K562 (cell line): ENCODE measurements around the gene MTG2. TPM values are rescaled to one million over a fixed set of nuclear protein-coding genes. Genes with fewer than 3 reads are reported as not detected.

Experiments
- CBX8 ChIP-seq: fragments of 200-600 bp; sonication (generic); IDR thresholded peaks from 2 replicates; pipeline ENCODE4 v1.6.1; 2012; ENCODE audit warnings: borderline replicate concordance, mixed run types, low read depth, mild to moderate bottlenecking, moderate library complexity, mixed read lengths, low read length, control low read depth, inconsistent platforms; ENCODE audit not compliant: poor library complexity, severe bottlenecking; ENCODE audit errors: extremely low read depth
- HDAC8 ChIP-seq: fragments of 450-650 bp; IDR thresholded peaks from 2 replicates; pipeline ENCODE4 v1.6.1; 2016; ENCODE audit warnings: mild to moderate bottlenecking, missing genetic modification characterization, moderate library complexity, missing compliant biosample characterization
- HNRNPL ChIP-seq: fragments of 200-400 bp; formaldehyde crosslinking; IDR thresholded peaks from 2 replicates; pipeline ENCODE4 v1.6.1; 2017; ENCODE audit warnings: low read depth, mild to moderate bottlenecking, low read length
- MTA3 ChIP-seq: fragments of 450-650 bp; formaldehyde crosslinking; IDR thresholded peaks from 2 replicates; pipeline ENCODE4 v1.6.1; 2017; ENCODE audit warnings: mild to moderate bottlenecking, borderline replicate concordance
- NFIC ChIP-seq: fragments of 450-650 bp; IDR thresholded peaks from 2 replicates; pipeline ENCODE4 v1.6.1; 2017; ENCODE audit warnings: mild to moderate bottlenecking, inconsistent platforms
- NR2C1 ChIP-seq, 2 experiments: fragments of 450-650 bp; IDR thresholded peaks; 2 replicates each; pipeline ENCODE4 v1.6.1; 2017; ENCODE audit warnings: mild to moderate bottlenecking in 2 of 2, antibody characterized with exemption in 1 of 2, inconsistent platforms in 1 of 2, missing compliant biosample characterization in 1 of 2, missing genetic modification characterization in 1 of 2
- PCBP2 ChIP-seq: fragments of 200-400 bp; formaldehyde crosslinking; IDR thresholded peaks from 2 replicates; pipeline ENCODE4 v1.6.1; 2018; ENCODE audit warnings: low read length, low read depth, mild to moderate bottlenecking, moderate library complexity; ENCODE audit not compliant: poor library complexity, severe bottlenecking
- PPARD ChIP-seq: fragments of 250-450 bp; sonication (Bioruptor Pico); IDR thresholded peaks from 2 replicates; pipeline ENCODE4 v1.8.0; 2022; ENCODE audit warnings: inconsistent platforms, mild to moderate bottlenecking, moderate library complexity
- PRMT5 ChIP-seq: sonication (generic); formaldehyde crosslinking; IDR thresholded peaks from 2 replicates; pipeline ENCODE4 v1.5.0; 2020; ENCODE audit warnings: missing genetic modification reagents
- PTBP1 ChIP-seq: fragments of 200-400 bp; formaldehyde crosslinking; IDR thresholded peaks from 2 replicates; pipeline ENCODE4 v1.6.1; 2017; ENCODE audit warnings: low read depth, low read length
- RBM17 ChIP-seq: fragments of 200-400 bp; formaldehyde crosslinking; IDR thresholded peaks from 2 replicates; pipeline ENCODE4 v1.6.1; 2017; ENCODE audit warnings: low read depth, mild to moderate bottlenecking, low read length, borderline replicate concordance
- RBM22 ChIP-seq: fragments of 200-400 bp; formaldehyde crosslinking; IDR thresholded peaks from 2 replicates; pipeline ENCODE4 v1.6.1; 2018; ENCODE audit warnings: low read length, low read depth; ENCODE audit not compliant: poor library complexity, severe bottlenecking
- TAF1 ChIP-seq: IDR thresholded peaks from 2 replicates; pipeline ENCODE4 v1.6.1; 2011; ENCODE audit warnings: mild to moderate bottlenecking, low read length, moderate library complexity; ENCODE audit not compliant: insufficient read depth, control insufficient read depth, severe bottlenecking; ENCODE audit errors: extremely low read depth
- ZNF263 ChIP-seq: sonication (generic); formaldehyde crosslinking; IDR thresholded peaks from 2 replicates; pipeline ENCODE4 v1.8.0; 2022; ENCODE audit warnings: mild to moderate bottlenecking, missing genetic modification reagents, borderline replicate concordance
- ZNF445 ChIP-seq: fragments of 250-450 bp; sonication (Bioruptor Pico); IDR thresholded peaks from 2 replicates; pipeline ENCODE4 v1.4.0; 2020; ENCODE audit warnings: low read depth, mild to moderate bottlenecking, moderate library complexity
- ZNF707 ChIP-seq: fragments of 250-450 bp; sonication (Bioruptor Pico); conservative IDR thresholded peaks from 2 replicates; pipeline ENCODE4 v1.8.0; 2022; ENCODE audit warnings: inconsistent platforms, mild to moderate bottlenecking, moderate library complexity
- polyA plus RNA-seq, 8 experiments: library from polyadenylated mRNA; depleted of rRNA in 4 of 8; stranded (reverse) in 5 of 8; unstranded in 3 of 8; fragments of >200 nt; fragmentation: Nextera tagmentation in 2 of 8; fragmentation: Illumina TruSeq in 1 of 8; extraction: Ambion mirVana in 2 of 8; extraction: Trizol in 1 of 8; gene quantifications; 2 replicates each; pipeline versions ENCODE4 v1.2.1 to v1.2.3, GENCODE V29; 2011 to 2014; ENCODE audit warnings: inconsistent platforms in 1 of 8, missing spikeins in 1 of 8
- total RNA-seq, 7 experiments: library from RNA; depleted of rRNA in 6 of 7; stranded (reverse); fragments of >200 nt in 6 of 7; fragmentation: Illumina TruSeq in 2 of 7; extraction: Trizol in 2 of 7; gene quantifications; 2 replicates each; pipeline versions ENCODE4 v1.2.1 to v1.2.3, GENCODE V29; 2011 to 2021; ENCODE audit warnings: low replicate concordance in 1 of 7
- TF ChIP-seq, protein P1 (sequence below): conservative IDR thresholded peaks from 2 replicates; pipeline ENCODE4 v1.6.1; 2011; ENCODE audit warnings: low read depth, mild to moderate bottlenecking, low read length; ENCODE audit not compliant: control insufficient read depth
- TF ChIP-seq, protein P2 (sequence below): sonication (generic); formaldehyde crosslinking; IDR thresholded peaks from 2 replicates; pipeline ENCODE4 v1.8.1; 2022; ENCODE audit warnings: missing genetic modification reagents
- TF ChIP-seq, protein P3 (sequence below), 2 experiments: fragments of 450-650 bp; conservative IDR thresholded peaks; 2 replicates each; pipeline ENCODE4 v1.6.1; 2017; ENCODE audit warnings: mild to moderate bottlenecking in 2 of 2, moderate library complexity in 2 of 2

MTG2 gene
- total and polyA plus RNA-seq, 9 of the 15 experiments (the other 6 are each of a cell fraction or from before 2014, with no cell fraction given) = 8.7 to 67.5 (median 44.5) TPM

DNA sequence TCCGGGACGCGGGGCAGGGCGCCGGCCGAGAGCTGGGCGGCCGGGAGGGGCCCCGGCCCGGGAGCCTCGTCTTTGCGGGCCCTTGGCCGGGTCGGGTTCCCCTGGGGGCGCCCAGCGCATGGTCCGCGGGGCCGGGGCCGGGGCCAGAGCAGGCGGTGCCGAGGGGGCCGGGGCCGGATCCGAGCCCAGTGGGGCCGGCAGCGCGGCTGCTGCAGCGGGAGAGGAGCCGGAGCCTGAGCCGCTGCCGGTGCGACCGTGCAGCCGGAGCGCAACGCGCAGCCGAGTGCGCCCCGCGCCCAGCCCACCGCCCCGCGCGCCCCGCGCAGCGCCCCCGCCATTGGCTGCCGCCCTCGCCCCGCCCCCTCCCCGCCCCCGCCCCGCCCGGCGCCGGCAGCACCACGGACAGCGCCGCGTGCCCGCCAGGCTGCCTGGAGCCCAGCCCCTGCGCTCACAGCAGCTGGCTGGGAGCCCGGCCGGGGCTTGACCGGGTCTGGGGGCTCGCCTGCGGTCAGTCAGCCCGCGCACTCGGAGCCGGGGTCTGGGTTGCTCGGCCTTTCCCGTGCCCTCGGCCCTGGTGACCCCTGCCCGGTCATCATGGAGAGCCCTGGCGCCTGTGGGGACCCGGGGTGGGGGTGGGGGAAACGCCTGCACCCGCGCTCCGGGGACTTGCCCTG lies 37.3 kb downstream of the MTG2 start, which contains the start of gene HRH3 (continued):
- TF ChIP-seq, protein P1, sequence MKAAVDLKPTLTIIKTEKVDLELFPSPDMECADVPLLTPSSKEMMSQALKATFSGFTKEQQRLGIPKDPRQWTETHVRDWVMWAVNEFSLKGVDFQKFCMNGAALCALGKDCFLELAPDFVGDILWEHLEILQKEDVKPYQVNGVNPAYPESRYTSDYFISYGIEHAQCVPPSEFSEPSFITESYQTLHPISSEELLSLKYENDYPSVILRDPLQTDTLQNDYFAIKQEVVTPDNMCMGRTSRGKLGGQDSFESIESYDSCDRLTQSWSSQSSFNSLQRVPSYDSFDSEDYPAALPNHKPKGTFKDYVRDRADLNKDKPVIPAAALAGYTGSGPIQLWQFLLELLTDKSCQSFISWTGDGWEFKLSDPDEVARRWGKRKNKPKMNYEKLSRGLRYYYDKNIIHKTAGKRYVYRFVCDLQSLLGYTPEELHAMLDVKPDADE = peak; percentile 59; the same call in 1 of the 2 replicates
- TF ChIP-seq, protein P2, sequence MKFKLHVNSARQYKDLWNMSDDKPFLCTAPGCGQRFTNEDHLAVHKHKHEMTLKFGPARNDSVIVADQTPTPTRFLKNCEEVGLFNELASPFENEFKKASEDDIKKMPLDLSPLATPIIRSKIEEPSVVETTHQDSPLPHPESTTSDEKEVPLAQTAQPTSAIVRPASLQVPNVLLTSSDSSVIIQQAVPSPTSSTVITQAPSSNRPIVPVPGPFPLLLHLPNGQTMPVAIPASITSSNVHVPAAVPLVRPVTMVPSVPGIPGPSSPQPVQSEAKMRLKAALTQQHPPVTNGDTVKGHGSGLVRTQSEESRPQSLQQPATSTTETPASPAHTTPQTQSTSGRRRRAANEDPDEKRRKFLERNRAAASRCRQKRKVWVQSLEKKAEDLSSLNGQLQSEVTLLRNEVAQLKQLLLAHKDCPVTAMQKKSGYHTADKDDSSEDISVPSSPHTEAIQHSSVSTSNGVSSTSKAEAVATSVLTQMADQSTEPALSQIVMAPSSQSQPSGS (CRISPR knock-in tag) = no peak
- TF ChIP-seq NFIC (peak; percentile 63), NR2C1 (IDR thresholded peaks at IDR 0.05) (no peak), NR2C1 (tag; IDR thresholded peaks at IDR 0.05) (no peak), RBM17 (no peak), HDAC8 (no peak), ZNF707 (no peak), TAF1 (no peak), HNRNPL (no peak), PRMT5 (CRISPR knock-in tag) (0 out of 2 replicates have a peak, but pooled peaks have one; percentile 60), CBX8 (no peak), RBM22 (no peak), MTA3 (no peak), ZNF445 (no peak), ZNF263 (CRISPR knock-in tag) (no peak), PTBP1 (no peak), PCBP2 (no peak), PPARD (CRISPR knock-in tag) (no peak)
- TF ChIP-seq, protein P3, sequence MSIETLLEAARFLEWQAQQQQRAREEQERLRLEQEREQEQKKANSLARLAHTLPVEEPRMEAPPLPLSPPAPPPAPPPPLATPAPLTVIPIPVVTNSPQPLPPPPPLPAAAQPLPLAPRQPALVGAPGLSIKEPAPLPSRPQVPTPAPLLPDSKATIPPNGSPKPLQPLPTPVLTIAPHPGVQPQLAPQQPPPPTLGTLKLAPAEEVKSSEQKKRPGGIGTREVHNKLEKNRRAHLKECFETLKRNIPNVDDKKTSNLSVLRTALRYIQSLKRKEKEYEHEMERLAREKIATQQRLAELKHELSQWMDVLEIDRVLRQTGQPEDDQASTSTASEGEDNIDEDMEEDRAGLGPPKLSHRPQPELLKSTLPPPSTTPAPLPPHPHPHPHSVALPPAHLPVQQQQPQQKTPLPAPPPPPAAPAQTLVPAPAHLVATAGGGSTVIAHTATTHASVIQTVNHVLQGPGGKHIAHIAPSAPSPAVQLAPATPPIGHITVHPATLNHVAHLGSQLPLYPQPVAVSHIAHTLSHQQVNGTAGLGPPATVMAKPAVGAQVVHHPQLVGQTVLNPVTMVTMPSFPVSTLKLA (conservative IDR thresholded peaks at IDR 0.05) = peak in 1 of 2 experiments; percentile 46; a peak in 1 of 4 replicates
